Measurements from ENCODE around the gene INSM1. TPM values are rescaled to one million over a fixed set of nuclear protein-coding genes. Genes with fewer than 3 reads are reported as not detected.

Gene INSM1
- total RNA-seq, 1 experiment from 2014 or later, result 0.07 TPM

- Histone ChIP-seq H3K27ac (ENCODE audit: low read depth, low read length) (no peak overlapping the region), H3K9me2 (ENCODE audit: insufficient read depth) (no peaks in the 10 kb centered on the region), H3K9me3 (ENCODE audit: control insufficient read depth in 1 of 2, insufficient read depth in 1 of 2, low read depth in 1 of 2, low read length in 2 of 2) (no peaks in the 10 kb centered on the region), H3K36me3 (ENCODE audit: control insufficient read depth in 1 of 2, insufficient read depth in 2 of 2, low read length in 2 of 2) (no peaks in the 10 kb centered on the region), H4K20me1 (ENCODE audit: insufficient read depth) (no peaks in the 10 kb centered on the region), H3K4me2 (ENCODE audit: low read length) (no peak overlapping the region), H3K4me3 (replicated peaks in 1 of 2; ENCODE audit: low read depth in 1 of 2, low read length in 2 of 2) (no peak overlapping the region), H3K4me1 (ENCODE audit: control insufficient read depth in 1 of 2, insufficient read depth in 2 of 2, low read length in 2 of 2) (no peaks in the 10 kb centered on the region), H2AFZ (ENCODE audit: low read depth, low read length, poor library complexity, severe bottlenecking) (no peak overlapping the region), H3K9ac (ENCODE audit: low read length) (no peak overlapping the region), H3K79me2 (ENCODE audit: insufficient read depth, low read length) (no peaks in the 10 kb centered on the region), H3K27me3 (ENCODE audit: insufficient read depth, low read length) (peaks cover 19% of the 10 kb centered on the region)
- CTCF ChIA-PET, result no interaction called here
- POLR2A ChIA-PET, result no interaction called here
- ATAC-seq (no peak), DNase-seq (ENCODE audit: low read depth, low spot score) (no peak)
- no TSS peak for BruUV-seq (replicated peaks)
- RAD21 ChIA-PET (ENCODE audit: low non-redundant PET in 1 of 2, low total read pairs in 2 of 2, uncharacterized antibody in 2 of 2, unreplicated experiment in 2 of 2), result no interaction called here
- TF ChIP-seq EZH2phosphoT487 (IDR thresholded peaks at IDR 0.05; ENCODE audit: borderline replicate concordance), result no peak
- TF ChIP-seq EZH2 (IDR thresholded peaks at IDR 0.05), result no peak
- TF ChIP-seq CEBPB (IDR thresholded peaks at IDR 0.05; ENCODE audit: low read depth), result no peak
- TF ChIP-seq SIN3A (IDR thresholded peaks at IDR 0.05; ENCODE audit: low read depth), result no peak
- no peak for TF ChIP-seq POLR2AphosphoS5 (IDR thresholded peaks at IDR 0.05; ENCODE audit: low read depth, low read length)
- intact Hi-C loops (cut with micrococcal nuclease), result no loop called here
These were observed 3.9 kb upstream of the INSM1 start for GRCh38 chr20:20363799-20364592.

- no peaks in the 10 kb centered on the region for H3K36me3 ChIP-seq (ENCODE audit: control insufficient read depth in 1 of 2, insufficient read depth in 2 of 2, low read length in 2 of 2)
- BruUV-seq (replicated peaks), result no TSS peak
- ChIA-PET POLR2A (no interaction called here), CTCF (no interaction called here), RAD21 (ENCODE audit: low non-redundant PET in 1 of 2, low total read pairs in 2 of 2, uncharacterized antibody in 2 of 2, unreplicated experiment in 2 of 2) (no interaction called here)
- no peak overlapping the region for H3K27ac ChIP-seq (ENCODE audit: low read depth, low read length)
- H3K9ac ChIP-seq (ENCODE audit: low read length), result no peak overlapping the region
- no peak overlapping the region for H3K4me3 ChIP-seq (replicated peaks in 1 of 2; ENCODE audit: low read depth in 1 of 2, low read length in 2 of 2)
- H3K4me2 ChIP-seq (ENCODE audit: low read length), result no peak overlapping the region
- H4K20me1 ChIP-seq (ENCODE audit: insufficient read depth), result no peaks in the 10 kb centered on the region
- no peak for DNase-seq (ENCODE audit: low read depth, low spot score)
- no peak for ATAC-seq
- H3K9me3 ChIP-seq (ENCODE audit: control insufficient read depth in 1 of 2, insufficient read depth in 1 of 2, low read depth in 1 of 2, low read length in 2 of 2), result no peaks in the 10 kb centered on the region
- intact Hi-C loops (cut with micrococcal nuclease), result no loop called here
- H3K9me2 ChIP-seq (ENCODE audit: insufficient read depth), result no peaks in the 10 kb centered on the region
- H3K79me2 ChIP-seq (ENCODE audit: insufficient read depth, low read length), result no peaks in the 10 kb centered on the region
- no peaks in the 10 kb centered on the region for H3K4me1 ChIP-seq (ENCODE audit: control insufficient read depth in 1 of 2, insufficient read depth in 2 of 2, low read length in 2 of 2)
- TF ChIP-seq ZBTB33 (IDR thresholded peaks at IDR 0.05; ENCODE audit: extremely low read depth, insufficient replicate concordance, low read length), result no peak
- no peak for TF ChIP-seq POLR2AphosphoS5 (IDR thresholded peaks at IDR 0.05; ENCODE audit: low read depth, low read length)
- no peak for TF ChIP-seq ATF3 (IDR thresholded peaks at IDR 0.05)
- TF ChIP-seq EGR1 (IDR thresholded peaks at IDR 0.05; ENCODE audit: low read depth), result no peak
- no peak for TF ChIP-seq RAD21 (IDR thresholded peaks at IDR 0.05; ENCODE audit: low read depth)
- TF ChIP-seq TCF7L2 (IDR thresholded peaks at IDR 0.05; ENCODE audit: borderline replicate concordance, extremely low read depth, insufficient read depth, insufficient read length), result no peak
- TF ChIP-seq EZH2phosphoT487 (IDR thresholded peaks at IDR 0.05; ENCODE audit: borderline replicate concordance), result no peak
- no peak for TF ChIP-seq EZH2 (IDR thresholded peaks at IDR 0.05)
- no peak for TF ChIP-seq FOSL1 (IDR thresholded peaks at IDR 0.05; ENCODE audit: low read depth)
- no peak overlapping the region for H2AFZ ChIP-seq (ENCODE audit: low read depth, low read length, poor library complexity, severe bottlenecking)
- peaks cover 19% of the 10 kb centered on the region for H3K27me3 ChIP-seq (ENCODE audit: insufficient read depth, low read length)
These were observed 3.1 kb upstream of the INSM1 start for GRCh38 chr20:20364593-20365479.
